GM21576 (cell line): Measurements from ENCODE around the gene COL2A1.
"Not testable (repeated sequence)": the region's sequence is repeated elsewhere in the genome, so short reads cannot be mapped to it uniquely, and the experiment has no call there.

ENCODE experiments used
- ATAC-seq: cut with Tn5 transposase; IDR thresholded peaks from one replicate; pipeline ENCODE4 v1.9.1; 2021; ENCODE audit warnings: mild to moderate bottlenecking, moderate library complexity; ENCODE audit not compliant: unreplicated experiment

Gene COL2A1

GRCh38 chr12:47978598-47978873 lies 25.7 kb downstream of the COL2A1 start:
- ATAC-seq: no peak

DNA sequence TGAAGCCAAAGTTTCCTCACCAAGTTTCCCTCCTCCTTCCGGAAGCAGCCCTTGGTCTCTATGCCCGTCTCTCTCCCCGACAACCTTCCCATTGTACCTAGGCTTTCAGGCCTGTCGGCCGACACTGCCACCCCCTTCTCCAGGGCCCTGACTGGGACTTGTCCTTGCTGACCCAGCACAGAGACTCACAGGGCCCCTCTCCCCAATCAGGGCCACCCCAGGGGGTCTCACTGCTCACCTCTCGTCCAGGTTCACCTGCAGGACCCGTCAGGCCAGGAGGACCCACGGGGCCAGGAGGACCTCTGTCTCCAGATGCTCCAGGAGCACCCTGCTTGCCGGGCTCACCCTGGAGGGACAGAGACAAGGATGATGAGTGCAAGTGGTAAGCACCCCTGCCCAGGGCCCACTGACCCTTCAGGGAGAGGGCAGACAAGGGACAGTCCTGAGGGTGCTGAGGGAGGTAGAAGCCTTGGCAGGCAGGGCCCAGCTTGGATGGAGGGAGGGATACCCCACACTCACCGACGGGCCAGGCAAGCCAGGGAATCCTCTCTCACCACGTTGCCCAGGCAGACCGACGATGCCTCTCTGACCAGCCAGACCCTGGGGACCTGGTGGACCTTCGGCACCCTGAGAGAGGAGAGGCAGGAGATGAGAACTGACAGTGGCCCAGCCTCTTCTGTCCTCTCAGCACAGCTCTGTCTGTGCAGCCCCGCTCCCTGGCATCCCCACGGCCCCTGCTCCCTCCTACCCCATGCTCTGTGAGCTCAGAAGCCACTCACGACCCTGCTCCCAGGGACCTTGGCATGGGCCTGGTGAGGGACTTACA lies 26.3 kb downstream of the COL2A1 start:
- no peak for ATAC-seq

- ATAC-seq: no peak
Measured at GRCh38 chr12:47977046-47977771, 27.1 kb downstream of the COL2A1 start.

- no peak for ATAC-seq
Measured at GRCh38 chr12:47975816-47976215, 28.5 kb downstream of the COL2A1 start.

- ATAC-seq: no peak
Measured at GRCh38 chr12:47975036-47975620, 29.1 kb downstream of the COL2A1 start.

GRCh38 chr12:47973870-47974269 lies 30.4 kb downstream of the COL2A1 start:
- ATAC-seq: no peak

DNA sequence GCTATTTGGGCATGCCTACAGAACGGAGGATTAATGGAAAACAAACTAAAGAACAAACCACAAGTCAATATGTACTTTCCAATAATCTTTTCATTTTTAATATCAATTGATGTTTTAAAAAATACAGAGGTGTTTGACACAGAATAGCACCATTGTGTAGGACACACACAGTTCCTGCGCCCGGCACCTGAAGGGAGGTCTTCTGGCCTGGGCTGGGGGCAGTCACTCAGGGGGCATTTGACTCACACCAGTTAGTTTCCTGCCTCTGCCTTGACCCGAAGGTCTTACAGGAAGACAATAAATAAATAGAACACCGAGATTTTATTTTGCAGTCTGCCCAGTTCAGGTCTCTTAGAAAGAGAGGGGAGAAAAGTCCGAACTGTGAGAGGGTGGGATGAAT lies 31.4 kb downstream of the COL2A1 start:
- no peak for ATAC-seq

DNA sequence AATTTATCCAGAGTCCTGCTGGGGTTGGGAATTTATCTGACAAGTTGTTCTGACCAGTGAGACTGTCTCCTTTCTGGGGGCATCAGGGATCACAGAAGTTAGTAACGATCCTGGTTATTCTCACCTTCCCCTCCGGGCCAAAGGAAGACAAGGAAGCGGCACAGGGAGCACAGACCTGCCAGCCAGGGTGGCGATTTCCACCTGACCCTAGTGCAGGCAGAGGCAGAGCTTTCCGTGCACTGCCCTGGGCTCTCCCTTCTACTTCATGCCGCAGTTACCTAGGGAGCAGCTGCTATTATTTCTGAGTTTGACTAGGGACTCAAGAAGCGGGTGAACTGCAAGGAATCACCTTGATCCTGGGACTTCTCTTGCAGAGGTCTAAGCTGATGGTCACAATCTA lies 33.4 kb downstream of the COL2A1 start:
- no peak for ATAC-seq

- no peak for ATAC-seq
Measured at GRCh38 chr12:47969845-47970244, 34.4 kb downstream of the COL2A1 start.

GRCh38 chr12:47967461-47968321 lies 36.6 kb downstream of the COL2A1 start:
- ATAC-seq: no peak

DNA sequence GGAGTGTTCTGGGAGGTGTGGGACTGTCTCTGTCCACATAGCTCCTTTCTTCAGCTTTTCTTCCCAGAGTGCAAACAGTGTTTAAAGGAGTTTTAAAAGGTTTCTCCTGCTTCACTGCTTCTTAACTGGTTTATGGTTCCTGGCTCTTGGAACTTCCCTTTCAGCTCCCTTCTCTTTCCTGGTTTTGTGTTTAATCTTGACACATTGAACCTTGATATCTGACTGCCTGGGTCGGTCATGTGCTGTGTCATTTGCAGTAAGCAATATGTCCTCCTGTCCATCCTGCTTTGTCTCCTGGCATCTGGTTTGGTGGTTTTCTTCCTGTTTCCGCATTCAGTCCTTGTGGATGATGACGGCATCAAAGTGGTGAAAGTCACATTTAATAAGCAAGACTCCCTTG lies 38.7 kb downstream of the COL2A1 start:
- no peak for ATAC-seq

- no peak for ATAC-seq
Measured at GRCh38 chr12:47964106-47964728, 40.1 kb downstream of the COL2A1 start.

DNA sequence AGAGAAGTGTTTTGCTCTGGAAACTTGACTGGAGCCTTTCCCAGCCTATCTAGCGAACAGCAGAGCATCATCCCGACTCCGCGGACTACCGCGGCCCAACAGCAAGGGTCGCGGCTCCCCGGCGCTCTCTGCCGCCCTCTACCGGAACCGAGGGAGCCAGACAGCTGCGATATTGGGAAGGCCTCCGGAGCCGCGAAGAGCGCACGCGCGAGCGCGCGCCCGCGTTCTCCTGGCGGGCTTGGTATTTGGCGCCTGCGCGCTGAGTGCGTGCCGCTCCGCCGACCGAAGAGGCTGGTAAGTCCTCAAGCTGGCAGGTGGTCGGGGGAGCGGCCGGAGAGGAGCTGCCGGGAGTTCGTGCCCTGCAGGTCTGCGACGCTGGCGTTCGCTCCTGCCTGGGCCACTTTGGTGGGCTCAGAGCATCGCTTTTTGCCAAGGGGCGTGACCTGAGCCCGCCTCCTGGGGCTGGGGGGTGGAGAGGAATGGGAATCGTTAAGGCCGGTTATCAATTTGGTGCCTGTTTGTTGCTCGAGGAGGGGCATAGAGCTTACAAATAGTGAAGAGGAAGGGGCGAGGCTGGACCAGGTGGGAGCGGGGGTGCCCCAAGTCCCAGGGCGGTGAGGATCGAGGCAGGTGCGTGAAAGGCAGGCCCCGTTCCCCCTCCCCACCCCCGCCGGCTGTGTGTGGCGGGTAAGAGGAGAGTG lies 40.8 kb downstream of the COL2A1 start, which contains the start of gene TMEM106C:
Gene TMEM106C, plus strand, starts transcription at position 257 of the 701 bp plus-strand sequence. CDS start 641 bp downstream, outside the sequence.
- peak; percentile 78 for ATAC-seq

DNA sequence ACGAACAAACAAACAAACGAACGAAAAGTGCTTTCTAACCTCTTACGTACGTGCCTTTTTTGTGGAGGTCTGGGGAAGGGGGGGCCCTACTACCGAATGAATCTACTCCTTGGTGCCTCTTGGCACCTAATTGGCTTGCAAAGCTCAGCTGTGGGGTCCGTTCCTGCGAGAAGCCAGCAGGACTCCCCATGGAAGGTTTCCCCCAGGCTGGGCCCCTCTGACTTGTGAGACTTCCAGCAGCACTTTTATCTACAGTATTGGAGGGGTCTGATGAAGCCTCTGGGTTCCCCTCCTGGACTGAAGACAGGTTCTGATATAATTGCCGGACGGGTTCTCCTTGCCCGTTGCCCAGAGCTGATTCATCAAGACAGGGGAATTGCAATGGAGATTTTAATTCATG lies 42.1 kb downstream of the COL2A1 start:
- ATAC-seq: no peak

- ATAC-seq: not testable (repeated sequence)
Measured at GRCh38 chr12:47957671-47958070, 46.6 kb downstream of the COL2A1 start.

DNA sequence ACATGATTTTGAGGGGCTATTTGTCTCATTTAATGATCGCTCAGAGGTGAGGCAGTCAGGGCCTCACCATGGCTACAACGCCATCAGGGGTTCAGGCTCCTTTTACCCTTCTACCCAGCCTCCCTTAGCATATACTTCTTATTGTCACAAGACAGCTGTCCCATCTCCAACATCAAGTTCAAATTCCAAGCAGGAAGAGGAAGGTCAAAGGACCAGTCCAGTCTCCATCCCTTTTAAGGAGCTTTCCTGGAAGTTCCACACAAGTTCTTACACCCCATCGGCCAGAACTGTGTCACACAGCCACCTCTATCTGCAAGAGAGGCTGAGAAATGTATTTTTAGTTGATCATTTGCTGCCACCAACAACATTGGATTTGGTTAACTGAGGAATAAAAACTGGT lies 49.2 kb downstream of the COL2A1 start:
- ATAC-seq: no peak

DNA sequence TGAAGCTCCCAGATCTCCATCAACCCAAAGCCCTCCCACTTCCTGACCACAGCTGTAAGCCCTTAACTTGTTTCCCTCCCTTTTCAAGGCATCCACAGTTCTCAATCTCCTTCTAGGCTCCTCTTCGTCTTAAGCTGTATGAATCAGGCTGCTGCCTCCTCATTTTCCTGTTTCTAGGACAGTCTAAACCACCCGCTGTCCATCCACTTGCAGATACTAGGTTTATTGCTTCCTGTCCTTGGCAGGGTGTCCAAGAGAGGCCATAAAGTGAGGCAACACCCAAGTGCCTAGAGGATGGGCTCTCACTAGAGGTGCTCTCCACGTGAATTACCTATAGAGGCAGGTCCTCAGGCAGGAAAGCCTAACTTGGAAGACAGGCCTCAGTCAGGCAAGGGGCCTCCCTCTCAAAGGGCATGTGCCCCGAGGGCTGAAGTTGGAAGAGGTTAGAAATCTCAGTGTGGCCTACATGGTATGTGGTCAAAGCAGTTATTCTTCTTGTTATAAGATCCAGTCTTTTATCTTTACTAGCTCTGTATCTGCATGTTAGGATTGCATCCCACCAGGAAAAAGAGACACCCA lies 49.7 kb downstream of the COL2A1 start:
- no peak for ATAC-seq

DNA sequence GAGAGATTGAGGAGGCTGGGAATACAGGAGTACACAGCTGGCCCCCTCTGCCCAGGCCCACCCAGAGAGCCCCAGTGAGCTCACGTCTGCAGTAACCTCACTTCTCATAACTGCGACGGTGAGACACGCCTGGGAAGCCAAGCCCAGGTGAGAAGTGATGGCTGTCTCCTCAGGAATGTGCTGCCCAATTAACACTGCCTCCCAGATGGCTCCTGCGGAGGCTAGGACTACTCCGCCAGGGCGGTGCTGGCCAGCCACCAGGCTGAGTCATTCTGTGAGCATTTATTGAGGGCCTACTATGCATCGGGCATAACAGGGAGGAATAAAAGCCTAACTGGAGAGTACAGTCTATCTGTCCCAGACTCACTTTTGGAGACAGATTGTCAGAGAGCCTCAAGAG lies 50.2 kb downstream of the COL2A1 start:
- ATAC-seq: no peak

DNA sequence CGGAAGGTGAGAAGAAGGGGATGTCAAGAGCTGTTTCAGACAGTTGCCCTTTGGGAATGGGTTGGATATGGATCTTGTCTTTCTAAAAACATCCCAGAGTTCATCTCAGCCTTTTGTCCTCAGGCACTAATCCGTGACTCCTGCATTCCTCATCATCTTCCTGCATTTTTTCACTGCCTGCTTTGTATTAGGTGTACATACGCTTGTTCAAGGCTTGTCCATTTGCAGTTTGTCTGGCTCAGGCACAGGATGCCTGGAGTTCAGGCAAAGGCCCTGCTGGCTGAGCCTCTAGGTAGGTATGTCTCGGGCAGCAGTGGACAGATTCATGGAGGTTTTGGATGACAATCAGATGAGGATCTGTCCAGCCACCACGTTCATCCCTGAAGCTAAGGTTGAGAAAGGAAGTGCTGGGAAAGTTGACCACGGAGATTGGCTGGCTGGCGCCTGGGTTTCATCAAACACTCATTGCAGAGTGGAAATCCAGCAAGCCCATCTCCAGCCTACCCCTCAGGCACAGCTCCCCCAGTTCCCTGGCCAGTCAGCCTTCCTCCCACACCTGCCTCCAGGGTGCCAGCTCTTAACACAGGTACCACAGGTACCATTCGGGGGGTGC lies 53.3 kb downstream of the COL2A1 start:
- ATAC-seq: no peak
